Neural cell (in vitro differentiated cells): ENCODE data around the gene GNAQ. TPM values are rescaled to one million over a fixed set of nuclear protein-coding genes. Genes with fewer than 3 reads are reported as not detected.

Source experiments
- H2AFZ ChIP-seq: fragments of 200-600, 300-800 bp; sonication (generic), shearing (Covaris generic); 2 replicates; pipeline ENCODE4 v1.6.0; 2014; ENCODE audit warnings: low read depth, mild to moderate bottlenecking, antibody characterized with exemption, low read length, moderate library complexity
- H3F3A ChIP-seq: fragments of 200-600 bp; shearing (Covaris generic); 2 replicates; pipeline ENCODE4 v1.6.1; 2016; ENCODE audit warnings: mild to moderate bottlenecking, moderate library complexity, mixed read lengths, antibody characterized with exemption, low read length; ENCODE audit not compliant: insufficient read depth, poor library complexity, severe bottlenecking
- H3K27ac ChIP-seq: fragments of 200-600, 300-800 bp; sonication (generic), shearing (Covaris generic); 2 replicates; pipeline ENCODE4 v1.5.1; 2014; ENCODE audit warnings: mild to moderate bottlenecking, low read length, moderate library complexity
- H3K27me3 ChIP-seq: fragments of 300-800, 200-600 bp; sonication (generic), shearing (Covaris generic); 2 replicates; pipeline ENCODE4 v1.6.0; 2014; ENCODE audit warnings: mild to moderate bottlenecking, low read depth, low read length, moderate library complexity; ENCODE audit not compliant: insufficient read depth
- H3K36me3 ChIP-seq: fragments of 300-800, 200-600 bp; sonication (generic), shearing (Covaris generic); 2 replicates; pipeline ENCODE4 v1.5.1; 2014; ENCODE audit warnings: mild to moderate bottlenecking, antibody characterized with exemption, low read length, moderate library complexity; ENCODE audit not compliant: insufficient read depth
- H3K4me2 ChIP-seq: fragments of 300-800, 200-600 bp; sonication (generic), shearing (Covaris generic); 2 replicates; pipeline ENCODE4 v1.6.0; 2014; ENCODE audit warnings: mild to moderate bottlenecking, low read length
- H3K4me3 ChIP-seq: fragments of 300-800, 200-600 bp; sonication (generic), shearing (Covaris generic); 2 replicates; pipeline ENCODE4 v1.5.1; 2014; ENCODE audit warnings: mild to moderate bottlenecking, low read length, moderate library complexity
- H3K79me2 ChIP-seq: fragments of 200-600 bp; shearing (Covaris generic); replicated peaks from 2 replicates; pipeline ENCODE4 v1.6.0; 2014; ENCODE audit warnings: mild to moderate bottlenecking, low read length, moderate library complexity; ENCODE audit not compliant: insufficient read depth
- H3K9ac ChIP-seq: fragments of 300-800, 200-600 bp; sonication (generic), shearing (Covaris generic); 2 replicates; pipeline ENCODE4 v1.6.1; 2016; ENCODE audit warnings: mild to moderate bottlenecking, low read length, mixed read lengths
- H3K9me2 ChIP-seq: fragments of 200-600 bp; shearing (Covaris generic); 2 replicates; pipeline ENCODE4 v1.6.1; 2016; ENCODE audit warnings: mild to moderate bottlenecking, low read length, mixed read lengths; ENCODE audit not compliant: insufficient read depth
- H3K9me3 ChIP-seq: fragments of 200-600, 300-800 bp; sonication (generic), shearing (Covaris generic); 2 replicates; pipeline ENCODE4 v1.6.1; 2016; ENCODE audit warnings: mild to moderate bottlenecking, mixed run types, low read length, moderate library complexity, mixed read lengths
- H4K20me1 ChIP-seq: fragments of 200-600 bp; shearing (Covaris generic); 2 replicates; pipeline ENCODE4 v1.6.1; 2016; ENCODE audit warnings: mild to moderate bottlenecking, mixed run types; ENCODE audit not compliant: insufficient read depth
- CTCF ChIP-seq: fragments of 450-650 bp; IDR thresholded peaks from 2 replicates; pipeline ENCODE4 v1.5.1; 2014; ENCODE audit warnings: antibody characterized with exemption, mild to moderate bottlenecking, moderate library complexity; ENCODE audit not compliant: poor library complexity, severe bottlenecking
- EP300 ChIP-seq: fragments of 450-650 bp; conservative IDR thresholded peaks from 2 replicates; pipeline ENCODE4 v1.6.1; 2014; ENCODE audit warnings: antibody characterized with exemption, mild to moderate bottlenecking, moderate library complexity; ENCODE audit not compliant: poor library complexity, severe bottlenecking
- EZH2 ChIP-seq: fragments of 200-600, 300-800 bp; shearing (Covaris generic), sonication (generic); IDR thresholded peaks from 2 replicates; pipeline ENCODE4 v1.6.1; 2014; ENCODE audit warnings: antibody characterized with exemption, low read length, borderline replicate concordance, mild to moderate bottlenecking; ENCODE audit not compliant: insufficient read depth, poor library complexity, severe bottlenecking
- MXI1 ChIP-seq: fragments of 450-650 bp; conservative IDR thresholded peaks from 2 replicates; pipeline ENCODE4 v1.6.1; 2014; ENCODE audit warnings: antibody characterized with exemption, mild to moderate bottlenecking; ENCODE audit not compliant: poor library complexity, severe bottlenecking
- POLR2AphosphoS5 ChIP-seq: IDR thresholded peaks from 2 replicates; pipeline ENCODE4 v1.6.1; 2012
- RAD21 ChIP-seq: fragments of 450-650 bp; conservative IDR thresholded peaks from 2 replicates; pipeline ENCODE4 v1.6.1; 2014; ENCODE audit warnings: antibody characterized with exemption, mild to moderate bottlenecking, moderate library complexity
- REST ChIP-seq: IDR thresholded peaks from 2 replicates; pipeline ENCODE4 v1.6.1; 2012; ENCODE audit warnings: borderline replicate concordance
- SMC3 ChIP-seq: fragments of 450-650 bp; conservative IDR thresholded peaks from 2 replicates; pipeline ENCODE4 v1.6.1; 2014; ENCODE audit warnings: antibody characterized with exemption, mild to moderate bottlenecking, moderate library complexity; ENCODE audit not compliant: poor library complexity
- TAF1 ChIP-seq: IDR thresholded peaks from 2 replicates; pipeline ENCODE4 v1.6.1; 2012; ENCODE audit warnings: low read depth
- polyA plus RNA-seq: library from polyadenylated mRNA; depleted of rRNA; stranded (reverse); fragments of >200 nt; gene quantifications from 2 replicates; pipeline ENCODE4 v1.2.3, GENCODE V29; 2014

Gene GNAQ
- polyA plus RNA-seq, 1 donor from 2014 or later, result 86.7 TPM

GRCh38 chr9:77771171-77771570, 260.4 kb downstream of the GNAQ start:
- Histone ChIP-seq H3K9ac (no peak overlapping the region), H3K27ac (no peak overlapping the region), H3K9me3 (peaks cover 5% of the 10 kb centered on the region), H3K79me2 (peaks cover 7% of the 10 kb centered on the region), H4K20me1 (no peaks in the 10 kb centered on the region), H3K36me3 (no peaks in the 10 kb centered on the region), H3K4me2 (no peak overlapping the region), H3F3A (no peaks in the 10 kb centered on the region), H3K27me3 (no peaks in the 10 kb centered on the region), H3K9me2 (no peaks in the 10 kb centered on the region), H3K4me3 (no peak overlapping the region), H2AFZ (no peak overlapping the region)
- TF ChIP-seq SMC3, result no peak
- no peak for TF ChIP-seq EZH2
- TF ChIP-seq TAF1, result no peak
- no peak for TF ChIP-seq RAD21
- TF ChIP-seq REST, result no peak
- no peak for TF ChIP-seq CTCF
- TF ChIP-seq EP300, result no peak
- TF ChIP-seq MXI1, result no peak
- no peak for TF ChIP-seq POLR2AphosphoS5

- Histone ChIP-seq H3K4me3 (no peak overlapping the region), H3K36me3 (no peaks in the 10 kb centered on the region), H3K9me3 (peaks cover 3% of the 10 kb centered on the region), H3K9me2 (no peaks in the 10 kb centered on the region), H3K27ac (no peak overlapping the region), H2AFZ (no peak overlapping the region), H3K9ac (no peak overlapping the region), H3K79me2 (peaks cover 7% of the 10 kb centered on the region), H4K20me1 (no peaks in the 10 kb centered on the region), H3F3A (no peaks in the 10 kb centered on the region), H3K4me2 (no peak overlapping the region), H3K27me3 (no peaks in the 10 kb centered on the region)
- no peak for TF ChIP-seq EP300
- TF ChIP-seq TAF1, result no peak
- no peak for TF ChIP-seq REST
- TF ChIP-seq POLR2AphosphoS5, result no peak
- TF ChIP-seq RAD21, result no peak
- no peak for TF ChIP-seq SMC3
- no peak for TF ChIP-seq EZH2
- TF ChIP-seq MXI1, result no peak
- no peak for TF ChIP-seq CTCF
Observed at GRCh38 chr9:77770340-77770739, 261.3 kb downstream of the GNAQ start.
